Esophagus squamous epithelium (tissue), 4 donors: Measurements from ENCODE around the gene TSPEAR.

Source experiments
- POLR2A ChIP-seq, 4 donors: fragments of 450-650 bp; IDR thresholded peaks; one replicate each; pipeline ENCODE4 v1.6.1; 2017; ENCODE audit warnings: antibody characterized with exemption in 4 of 4, mild to moderate bottlenecking in 4 of 4, moderate library complexity in 3 of 4
- TF ChIP-seq, protein P1 (sequence below), 6 experiments: fragments of 450-650 bp in 4 of 6; fragments of 200-600 bp in 2 of 6; sonication (generic) in 2 of 6; IDR thresholded peaks; one replicate each; pipeline ENCODE4 v1.5.1; 2016 to 2019; ENCODE audit warnings: antibody characterized with exemption in 6 of 6, mild to moderate bottlenecking in 4 of 6, moderate library complexity in 4 of 6

- TF ChIP-seq, protein P1, sequence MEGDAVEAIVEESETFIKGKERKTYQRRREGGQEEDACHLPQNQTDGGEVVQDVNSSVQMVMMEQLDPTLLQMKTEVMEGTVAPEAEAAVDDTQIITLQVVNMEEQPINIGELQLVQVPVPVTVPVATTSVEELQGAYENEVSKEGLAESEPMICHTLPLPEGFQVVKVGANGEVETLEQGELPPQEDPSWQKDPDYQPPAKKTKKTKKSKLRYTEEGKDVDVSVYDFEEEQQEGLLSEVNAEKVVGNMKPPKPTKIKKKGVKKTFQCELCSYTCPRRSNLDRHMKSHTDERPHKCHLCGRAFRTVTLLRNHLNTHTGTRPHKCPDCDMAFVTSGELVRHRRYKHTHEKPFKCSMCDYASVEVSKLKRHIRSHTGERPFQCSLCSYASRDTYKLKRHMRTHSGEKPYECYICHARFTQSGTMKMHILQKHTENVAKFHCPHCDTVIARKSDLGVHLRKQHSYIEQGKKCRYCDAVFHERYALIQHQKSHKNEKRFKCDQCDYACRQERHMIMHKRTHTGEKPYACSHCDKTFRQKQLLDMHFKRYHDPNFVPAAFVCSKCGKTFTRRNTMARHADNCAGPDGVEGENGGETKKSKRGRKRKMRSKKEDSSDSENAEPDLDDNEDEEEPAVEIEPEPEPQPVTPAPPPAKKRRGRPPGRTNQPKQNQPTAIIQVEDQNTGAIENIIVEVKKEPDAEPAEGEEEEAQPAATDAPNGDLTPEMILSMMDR (IDR thresholded peaks at IDR 0.05), result no peak
- TF ChIP-seq POLR2A (IDR thresholded peaks at IDR 0.05), result no peak
Observed at GRCh38 chr21:44540741-44541288, 170.6 kb downstream of the TSPEAR start.
